ENCODE results near the gene CLTA. TPM values are rescaled to one million over a fixed set of nuclear protein-coding genes. Genes with fewer than 3 reads are reported as not detected.

CLTA gene
- total and polyA plus RNA-seq, 10 of the 15 experiments (the other 5 are each of a cell fraction or from before 2014, with no cell fraction given): 49.0 to 241 (median 168) TPM

DNA sequence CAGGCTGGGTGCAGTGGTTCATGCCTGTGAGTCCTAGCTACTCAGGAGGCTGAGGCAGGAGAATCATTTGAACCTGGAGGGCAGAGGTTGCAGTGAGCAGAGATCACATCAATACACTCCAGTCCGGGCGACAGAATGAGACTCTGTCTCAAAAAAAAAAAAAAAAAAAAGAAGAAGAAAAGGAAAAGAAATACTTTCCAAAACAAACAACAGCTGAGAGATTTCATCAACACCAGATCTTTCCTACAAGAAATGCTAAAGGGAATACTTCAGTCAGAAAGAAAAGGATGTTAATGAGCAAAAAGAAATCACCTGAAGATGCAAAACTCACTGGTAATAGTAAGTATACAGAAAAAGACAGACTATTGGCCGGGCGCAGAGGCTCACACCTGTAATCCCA, 13.2 kb upstream of the CLTA start:
- no TSS peak for BruUV-seq (replicated peaks)
- FAIRE-seq (no peak), DNase-seq (ENCODE audit: low read depth, low spot score) (no peak), ATAC-seq (no peak)
- no peaks in the 10 kb centered on the region for H3K9me3 ChIP-seq (replicated peaks; ENCODE audit: control insufficient read depth, insufficient read depth, low read length)
- POLR2A ChIA-PET: interaction anchor here (0.6 to 0.7 kb wide), 2 partner anchors 76 to 140 kb away, joined by 5 read pairs; no protein-coding TSS in a partner anchor
- no peaks in the 10 kb centered on the region; a peak in 1 of 4 replicates for H3K27me3 ChIP-seq (replicated peaks in 1 of 2; ENCODE audit: control insufficient read depth in 2 of 2, insufficient read depth in 2 of 2, low read length in 1 of 2)
- SMC1A ChIA-PET (ENCODE audit: uncharacterized antibody, unreplicated experiment): interaction anchor here (1.1 kb wide), 1 partner anchor 74 kb away, joined by 3 read pairs; no protein-coding TSS in a partner anchor
- H3K9ac ChIP-seq (ENCODE audit: control insufficient read depth, insufficient read depth, low read length): no peak overlapping the region
- no peaks in the 10 kb centered on the region for H3K4me1 ChIP-seq (ENCODE audit: control insufficient read depth, insufficient read depth, low read length)
- H3K27ac ChIP-seq (ENCODE audit: control insufficient read depth, insufficient read depth): no peak overlapping the region
- in situ Hi-C loops (cut with MboI): no loop called here
- 62% methylated on average over 4 of the region's 4 CpGs for WGBS (ENCODE audit: insufficient coverage, insufficient replicate concordance, low lambda C conversion rate, missing lambda C conversion rate)
- H4K20me1 ChIP-seq (ENCODE audit: control insufficient read depth, insufficient read depth): no peaks in the 10 kb centered on the region
- H3K79me2 ChIP-seq (ENCODE audit: control insufficient read depth, insufficient read depth, low read length): no peaks in the 10 kb centered on the region
- no peak for TF ChIP-seq RFX5 (IDR thresholded peaks at IDR 0.05; ENCODE audit: low read depth, low read length)
- TF ChIP-seq SMAD5 (IDR thresholded peaks at IDR 0.05; ENCODE audit: low read depth): no peak
- no peak for TF ChIP-seq ZBTB33 (IDR thresholded peaks at IDR 0.05)
- TF ChIP-seq ZNF384 (IDR thresholded peaks at IDR 0.05; ENCODE audit: borderline replicate concordance, low read depth, low read length): no peak
- no peak for TF ChIP-seq RELA (IDR thresholded peaks at IDR 0.05; ENCODE audit: borderline replicate concordance, partially characterized antibody)
- no peak for TF ChIP-seq CBX3 (IDR thresholded peaks at IDR 0.05; ENCODE audit: borderline replicate concordance, low read depth)
- no peak for TF ChIP-seq IRF4 (IDR thresholded peaks at IDR 0.05; ENCODE audit: low read depth, low read length)
- TF ChIP-seq SPI1 (IDR thresholded peaks at IDR 0.05; ENCODE audit: borderline replicate concordance, insufficient read depth, low read depth, low read length): no peak
- TF ChIP-seq SIN3A (IDR thresholded peaks at IDR 0.05; ENCODE audit: low read depth, low read length): no peak
- no peak for TF ChIP-seq NFYB (IDR thresholded peaks at IDR 0.05; ENCODE audit: insufficient read depth, low read depth, low read length)
- TF ChIP-seq, protein P1, sequence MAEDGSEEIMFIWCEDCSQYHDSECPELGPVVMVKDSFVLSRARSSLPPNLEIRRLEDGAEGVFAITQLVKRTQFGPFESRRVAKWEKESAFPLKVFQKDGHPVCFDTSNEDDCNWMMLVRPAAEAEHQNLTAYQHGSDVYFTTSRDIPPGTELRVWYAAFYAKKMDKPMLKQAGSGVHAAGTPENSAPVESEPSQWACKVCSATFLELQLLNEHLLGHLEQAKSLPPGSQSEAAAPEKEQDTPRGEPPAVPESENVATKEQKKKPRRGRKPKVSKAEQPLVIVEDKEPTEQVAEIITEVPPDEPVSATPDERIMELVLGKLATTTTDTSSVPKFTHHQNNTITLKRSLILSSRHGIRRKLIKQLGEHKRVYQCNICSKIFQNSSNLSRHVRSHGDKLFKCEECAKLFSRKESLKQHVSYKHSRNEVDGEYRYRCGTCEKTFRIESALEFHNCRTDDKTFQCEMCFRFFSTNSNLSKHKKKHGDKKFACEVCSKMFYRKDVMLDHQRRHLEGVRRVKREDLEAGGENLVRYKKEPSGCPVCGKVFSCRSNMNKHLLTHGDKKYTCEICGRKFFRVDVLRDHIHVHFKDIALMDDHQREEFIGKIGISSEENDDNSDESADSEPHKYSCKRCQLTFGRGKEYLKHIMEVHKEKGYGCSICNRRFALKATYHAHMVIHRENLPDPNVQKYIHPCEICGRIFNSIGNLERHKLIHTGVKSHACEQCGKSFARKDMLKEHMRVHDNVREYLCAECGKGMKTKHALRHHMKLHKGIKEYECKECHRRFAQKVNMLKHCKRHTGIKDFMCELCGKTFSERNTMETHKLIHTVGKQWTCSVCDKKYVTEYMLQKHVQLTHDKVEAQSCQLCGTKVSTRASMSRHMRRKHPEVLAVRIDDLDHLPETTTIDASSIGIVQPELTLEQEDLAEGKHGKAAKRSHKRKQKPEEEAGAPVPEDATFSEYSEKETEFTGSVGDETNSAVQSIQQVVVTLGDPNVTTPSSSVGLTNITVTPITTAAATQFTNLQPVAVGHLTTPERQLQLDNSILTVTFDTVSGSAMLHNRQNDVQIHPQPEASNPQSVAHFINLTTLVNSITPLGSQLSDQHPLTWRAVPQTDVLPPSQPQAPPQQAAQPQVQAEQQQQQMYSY (CRISPR knock-in tag; IDR thresholded peaks at IDR 0.05): no peak
- TF ChIP-seq GABPA (IDR thresholded peaks at IDR 0.05; ENCODE audit: low read depth): no peak
- no peak for TF ChIP-seq FOS (IDR thresholded peaks at IDR 0.05; ENCODE audit: borderline replicate concordance, extremely low read depth, insufficient read length)
- no peak for TF ChIP-seq ATF7 (IDR thresholded peaks at IDR 0.05; ENCODE audit: low read depth)
- no peak for TF ChIP-seq GATAD2B (conservative IDR thresholded peaks at IDR 0.05; ENCODE audit: low read depth)
- no peak for TF ChIP-seq MLLT1 (IDR thresholded peaks at IDR 0.05)
- no peak for TF ChIP-seq HCFC1 (IDR thresholded peaks at IDR 0.05; ENCODE audit: low read length)
- TF ChIP-seq MEF2B (IDR thresholded peaks at IDR 0.05; ENCODE audit: partially characterized antibody, poor library complexity, severe bottlenecking): no peak
- H3K4me3 ChIP-seq: no peak overlapping the region
- RAD21 ChIA-PET (ENCODE audit: unreplicated experiment): interaction anchor here (1.2 kb wide), 1 partner anchor 151 kb away, joined by 3 read pairs; no protein-coding TSS in a partner anchor
- H2AFZ ChIP-seq (ENCODE audit: control insufficient read depth, low read depth, low read length): no peak overlapping the region
- CTCF ChIA-PET: interaction anchor here (1.0 to 1.3 kb wide), 3 partner anchors 11 to 75 kb away, joined by 3 to 4 read pairs (median 3); no protein-coding TSS in a partner anchor
- no peak overlapping the region for H3K4me2 ChIP-seq (ENCODE audit: control insufficient read depth, insufficient read depth)
- intact Hi-C loops (cut with micrococcal nuclease; ENCODE audit: unreplicated experiment): no loop called here
- H3K36me3 ChIP-seq (ENCODE audit: control insufficient read depth in 2 of 2, insufficient read depth in 2 of 2, low read length in 1 of 2): no peaks in the 10 kb centered on the region
